ENCODE measurements around the gene MS4A8.

DNA sequence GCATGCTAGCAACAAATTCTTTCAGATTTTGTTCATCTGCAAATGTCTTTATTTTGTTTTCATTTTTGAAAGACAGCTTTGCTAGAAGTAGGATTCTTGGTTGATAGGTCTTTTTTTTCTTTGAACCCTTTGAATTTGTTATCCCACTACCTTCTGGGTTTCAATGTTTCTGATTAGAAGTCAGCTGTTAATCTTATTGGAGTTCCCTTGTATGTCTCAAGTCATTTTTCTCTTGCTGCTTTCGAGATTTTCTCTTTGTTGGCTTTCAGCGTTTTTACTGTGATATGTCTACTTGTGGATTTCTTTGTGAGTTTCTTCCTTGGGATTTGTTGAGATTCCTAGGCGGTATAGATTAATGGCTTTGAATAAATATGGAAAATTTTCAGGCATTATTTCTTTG, 27.2 kb upstream of the MS4A8 start:
- TF ChIP-seq, protein P1, sequence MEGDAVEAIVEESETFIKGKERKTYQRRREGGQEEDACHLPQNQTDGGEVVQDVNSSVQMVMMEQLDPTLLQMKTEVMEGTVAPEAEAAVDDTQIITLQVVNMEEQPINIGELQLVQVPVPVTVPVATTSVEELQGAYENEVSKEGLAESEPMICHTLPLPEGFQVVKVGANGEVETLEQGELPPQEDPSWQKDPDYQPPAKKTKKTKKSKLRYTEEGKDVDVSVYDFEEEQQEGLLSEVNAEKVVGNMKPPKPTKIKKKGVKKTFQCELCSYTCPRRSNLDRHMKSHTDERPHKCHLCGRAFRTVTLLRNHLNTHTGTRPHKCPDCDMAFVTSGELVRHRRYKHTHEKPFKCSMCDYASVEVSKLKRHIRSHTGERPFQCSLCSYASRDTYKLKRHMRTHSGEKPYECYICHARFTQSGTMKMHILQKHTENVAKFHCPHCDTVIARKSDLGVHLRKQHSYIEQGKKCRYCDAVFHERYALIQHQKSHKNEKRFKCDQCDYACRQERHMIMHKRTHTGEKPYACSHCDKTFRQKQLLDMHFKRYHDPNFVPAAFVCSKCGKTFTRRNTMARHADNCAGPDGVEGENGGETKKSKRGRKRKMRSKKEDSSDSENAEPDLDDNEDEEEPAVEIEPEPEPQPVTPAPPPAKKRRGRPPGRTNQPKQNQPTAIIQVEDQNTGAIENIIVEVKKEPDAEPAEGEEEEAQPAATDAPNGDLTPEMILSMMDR (IDR thresholded peaks at IDR 0.05) = no peak
- TF ChIP-seq POLR2A (IDR thresholded peaks at IDR 0.05) = no peak

All from thyroid gland (tissue), 4 donors.